ENCODE data around the gene C17orf107. TPM values are rescaled to one million over a fixed set of nuclear protein-coding genes. Genes with fewer than 3 reads are reported as not detected.

Gene C17orf107
- total RNA-seq, 4 donors from 2014 or later = 0.27 to 2.7 (median 0.92) TPM

GRCh38 chr17:4944554-4945175, 45.3 kb downstream of the C17orf107 start:
- TF ChIP-seq, protein P1, sequence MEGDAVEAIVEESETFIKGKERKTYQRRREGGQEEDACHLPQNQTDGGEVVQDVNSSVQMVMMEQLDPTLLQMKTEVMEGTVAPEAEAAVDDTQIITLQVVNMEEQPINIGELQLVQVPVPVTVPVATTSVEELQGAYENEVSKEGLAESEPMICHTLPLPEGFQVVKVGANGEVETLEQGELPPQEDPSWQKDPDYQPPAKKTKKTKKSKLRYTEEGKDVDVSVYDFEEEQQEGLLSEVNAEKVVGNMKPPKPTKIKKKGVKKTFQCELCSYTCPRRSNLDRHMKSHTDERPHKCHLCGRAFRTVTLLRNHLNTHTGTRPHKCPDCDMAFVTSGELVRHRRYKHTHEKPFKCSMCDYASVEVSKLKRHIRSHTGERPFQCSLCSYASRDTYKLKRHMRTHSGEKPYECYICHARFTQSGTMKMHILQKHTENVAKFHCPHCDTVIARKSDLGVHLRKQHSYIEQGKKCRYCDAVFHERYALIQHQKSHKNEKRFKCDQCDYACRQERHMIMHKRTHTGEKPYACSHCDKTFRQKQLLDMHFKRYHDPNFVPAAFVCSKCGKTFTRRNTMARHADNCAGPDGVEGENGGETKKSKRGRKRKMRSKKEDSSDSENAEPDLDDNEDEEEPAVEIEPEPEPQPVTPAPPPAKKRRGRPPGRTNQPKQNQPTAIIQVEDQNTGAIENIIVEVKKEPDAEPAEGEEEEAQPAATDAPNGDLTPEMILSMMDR (IDR thresholded peaks at IDR 0.05) = no peak
- TF ChIP-seq POLR2A (IDR thresholded peaks at IDR 0.05) = no peak
- intact Hi-C loops (cut with DNase I) = no loop called here
- no peaks in the 10 kb centered on the region for H3K9me3 ChIP-seq
- H3K27me3 ChIP-seq = no peaks in the 10 kb centered on the region
- H3K27ac ChIP-seq = peak overlapping the region; percentile 97 to 100 (median 98)
- peaks cover 42 to 83% (median 43%) of the 10 kb centered on the region in 3 donors for H3K4me1 ChIP-seq
- peaks cover 4 to 59% (median 14%) of the 10 kb centered on the region in 3 donors for H3K36me3 ChIP-seq
- 39 to 41% methylated on average over 6 to 7 of the region's 8 CpGs for WGBS, 2 donors
- no peak for DNase-seq
- H3K4me3 ChIP-seq = peak overlapping the region in 2 of 4 donors; percentile 91 to 96

- no peak for DNase-seq
- Histone ChIP-seq H3K27me3 (no peaks in the 10 kb centered on the region), H3K4me1 (peaks cover 45 to 90% (median 46%) of the 10 kb centered on the region in 3 donors), H3K27ac (peak overlapping the region; percentile 97 to 100 (median 98)), H3K36me3 (peaks cover 4 to 59% (median 14%) of the 10 kb centered on the region in 3 donors), H3K9me3 (no peaks in the 10 kb centered on the region), H3K4me3 (peak overlapping the region in 3 of 4 donors; percentile 6 to 96 (median 91))
- intact Hi-C loops (cut with DNase I) = no loop called here
- TF ChIP-seq POLR2A (IDR thresholded peaks at IDR 0.05) = no peak
- TF ChIP-seq, protein P1 (IDR thresholded peaks at IDR 0.05) = no peak
- WGBS, 2 donors = 13 to 27% methylated on average over 5 to 6 of the region's 7 CpGs
Observed at GRCh38 chr17:4945176-4945943, 46.0 kb downstream of the C17orf107 start.

DNA sequence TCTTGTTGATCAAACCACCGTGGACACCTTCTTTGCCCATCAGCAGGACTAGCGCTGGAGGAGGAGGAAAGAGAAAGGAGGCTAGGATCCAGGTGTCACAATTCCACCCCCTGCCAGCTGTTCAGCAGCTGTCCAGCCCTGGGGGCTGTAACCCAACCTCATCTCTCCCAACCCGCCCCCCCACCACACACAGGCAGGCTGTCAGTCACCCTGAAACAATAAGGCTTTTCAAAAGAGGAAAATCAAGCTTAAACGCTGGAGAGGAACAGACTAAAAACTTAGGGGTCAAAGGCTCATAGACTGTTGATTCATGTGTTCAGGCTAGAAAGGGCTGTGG, 46.6 kb downstream of the C17orf107 start:
- Histone ChIP-seq H3K4me1 (peaks cover 45 to 92% (median 50%) of the 10 kb centered on the region in 3 donors), H3K27me3 (no peaks in the 10 kb centered on the region), H3K27ac (peak overlapping the region; percentile 97 to 100 (median 98)), H3K4me3 (peak overlapping the region in 3 of 4 donors; percentile 91 to 97 (median 96)), H3K9me3 (no peaks in the 10 kb centered on the region), H3K36me3 (peaks cover 4 to 59% (median 14%) of the 10 kb centered on the region in 3 donors)
- intact Hi-C loops (cut with DNase I) = no loop called here
- 13 to 16% methylated on average over 3 to 4 of the region's 4 CpGs for WGBS, 2 donors
- no peak for DNase-seq
- no peak for TF ChIP-seq POLR2A (IDR thresholded peaks at IDR 0.05)

DNA sequence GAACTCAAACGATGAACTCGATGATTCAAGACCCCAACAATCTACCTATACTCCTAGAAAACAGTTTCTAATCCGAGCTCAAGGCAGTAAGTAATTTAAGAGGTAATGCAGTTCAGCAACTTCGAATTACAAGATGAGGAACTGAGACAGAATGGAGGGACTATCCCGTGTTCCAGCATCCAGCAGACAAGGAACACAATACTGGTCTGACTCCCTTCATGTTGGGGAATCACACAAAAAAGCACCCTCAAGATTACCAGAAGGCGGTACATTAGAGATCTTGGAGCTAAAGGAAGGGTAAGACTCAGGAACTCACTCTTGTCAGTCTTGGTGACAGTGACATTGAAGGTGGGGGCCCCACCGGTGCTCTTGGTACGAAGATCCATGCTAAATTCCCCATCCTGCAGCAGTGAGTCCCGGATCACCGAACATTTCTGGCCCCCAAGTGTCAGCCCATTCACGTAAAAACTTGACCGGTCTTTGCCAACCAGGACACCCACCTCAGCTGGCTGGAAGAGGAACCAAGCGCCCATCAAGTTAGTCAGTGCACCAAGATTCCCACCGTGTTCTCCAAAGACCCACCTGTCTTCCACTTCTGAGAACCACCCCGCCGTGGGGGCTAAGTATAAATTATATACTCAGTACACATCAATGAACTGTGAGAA, 47.1 kb downstream of the C17orf107 start:
- TF ChIP-seq, protein P1 (IDR thresholded peaks at IDR 0.05) = no peak
- no peak for TF ChIP-seq POLR2A (IDR thresholded peaks at IDR 0.05)
- no peaks in the 10 kb centered on the region for H3K27me3 ChIP-seq
- intact Hi-C loops (cut with DNase I) = no loop called here
- H3K4me3 ChIP-seq = peak overlapping the region; percentile 91 to 97 (median 94)
- H3K9me3 ChIP-seq = no peaks in the 10 kb centered on the region
- H3K27ac ChIP-seq = peak overlapping the region; percentile 97 to 100 (median 98)
- H3K36me3 ChIP-seq = peaks cover 4 to 59% (median 14%) of the 10 kb centered on the region in 3 donors
- 9 to 13% methylated on average over 8 to 9 of the region's 16 CpGs for WGBS, 2 donors
- peaks cover 39 to 89% (median 45%) of the 10 kb centered on the region in 3 donors for H3K4me1 ChIP-seq
- no peak for DNase-seq

DNA sequence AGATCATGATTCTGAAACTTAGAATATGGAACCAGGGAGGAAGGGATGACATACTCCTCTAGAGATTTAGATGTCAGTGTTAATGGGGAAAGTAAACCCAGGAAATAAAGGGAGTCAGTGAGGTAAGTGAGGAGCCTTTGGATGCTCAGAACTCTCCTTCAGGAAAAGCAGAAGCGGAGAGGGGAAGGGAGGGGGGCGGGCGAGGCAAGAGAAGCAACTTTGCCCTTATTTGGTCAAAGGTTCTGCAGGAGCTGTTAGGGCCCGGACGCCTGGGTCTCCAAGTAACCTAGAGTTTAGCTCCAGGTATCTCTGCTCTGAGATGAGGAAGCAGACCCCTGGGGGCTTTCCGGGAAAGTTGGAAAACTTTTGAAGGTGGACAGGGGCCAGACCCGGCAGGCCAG, 47.7 kb downstream of the C17orf107 start:
- Histone ChIP-seq H3K27ac (peak overlapping the region; percentile 97 to 100 (median 98)), H3K27me3 (no peaks in the 10 kb centered on the region), H3K36me3 (peaks cover 4 to 54% (median 14%) of the 10 kb centered on the region in 3 donors), H3K4me1 (peaks cover 35 to 84% (median 39%) of the 10 kb centered on the region in 3 donors), H3K4me3 (peak overlapping the region; percentile 91 to 97 (median 94)), H3K9me3 (no peaks in the 10 kb centered on the region)
- 0 to 9% methylated on average over 5 to 6 of the region's 7 CpGs for WGBS, 2 donors
- DNase-seq = no peak
- TF ChIP-seq POLR2A (IDR thresholded peaks at IDR 0.05) = no peak
- TF ChIP-seq, protein P1 (IDR thresholded peaks at IDR 0.05) = no peak
- intact Hi-C loops (cut with DNase I) = no loop called here

Measured in esophagus squamous epithelium (tissue), 5 donors.